WTC11 (cell line): ENCODE measurements around the gene USP34. TPM values are rescaled to one million over a fixed set of nuclear protein-coding genes. Genes with fewer than 3 reads are reported as not detected.

ENCODE experiments used
- ATAC-seq: fragments of 200-7000 bp; cut with Tn5 transposase; 2 replicates; pipeline ENCODE4 v1.10.0; 2021; ENCODE audit warnings: mild to moderate bottlenecking, moderate library complexity
- CTCF ChIA-PET: fragments of 300-600 bp; sonication (Branson Sonifier 250); formaldehyde crosslinking; loops from one replicate; lab custom pipeline; 2021; ENCODE audit warnings: antibody characterized with exemption; lab: Charles Lee
- POLR2A ChIA-PET: fragments of 350-600 bp; sonication (Branson Sonifier 250); formaldehyde crosslinking; loops from one replicate; lab custom pipeline; 2021; ENCODE audit warnings: antibody characterized with exemption; lab: Charles Lee
- DNase-seq: peaks from one replicate; pipeline ENCODE4 v3.0.0; 2021; ENCODE audit warnings: low spot score
- H3K27ac Mint-ChIP-seq: 2 replicates; pipeline ENCODE4 v1.8.0; 2021; ENCODE audit warnings: mixed read lengths
- H3K27me3 Mint-ChIP-seq: 2 replicates; pipeline ENCODE4 v1.8.0; 2021; ENCODE audit warnings: low read depth, mild to moderate bottlenecking, moderate library complexity, mixed read lengths
- H3K36me3 Mint-ChIP-seq: 2 replicates; pipeline ENCODE4 v1.8.0; 2021; ENCODE audit warnings: mixed read lengths
- H3K4me1 Mint-ChIP-seq: 2 replicates; pipeline ENCODE4 v1.8.0; 2022; ENCODE audit warnings: mixed read lengths
- H3K4me3 Mint-ChIP-seq: 2 replicates; pipeline ENCODE4 v1.8.0; 2021; ENCODE audit warnings: mild to moderate bottlenecking, moderate library complexity, mixed read lengths
- H3K9me3 Mint-ChIP-seq: 2 replicates; pipeline ENCODE4 v1.8.0; 2021; ENCODE audit warnings: mixed read lengths
- ESRRA ChIP-seq: sonication (generic); formaldehyde crosslinking; IDR thresholded peaks from 2 replicates; pipeline ENCODE4 v1.8.1; 2022; ENCODE audit warnings: mild to moderate bottlenecking, missing genetic modification reagents, borderline replicate concordance
- FOXK1 ChIP-seq: sonication (generic); formaldehyde crosslinking; IDR thresholded peaks from 2 replicates; pipeline ENCODE4 v1.8.0; 2022; ENCODE audit warnings: mild to moderate bottlenecking, moderate library complexity, missing genetic modification reagents
- JAZF1 ChIP-seq: fragments of 250-450 bp; sonication (Bioruptor Pico); IDR thresholded peaks from 2 replicates; pipeline ENCODE4 v1.9.0; 2021; ENCODE audit warnings: moderate library complexity, mild to moderate bottlenecking, inconsistent platforms
- NFE2L1 ChIP-seq: sonication (generic); formaldehyde crosslinking; IDR thresholded peaks from 2 replicates; pipeline ENCODE4 v1.8.1; 2023; ENCODE audit warnings: missing genetic modification reagents
- TCF7 ChIP-seq: sonication (generic); formaldehyde crosslinking; IDR thresholded peaks from 2 replicates; pipeline ENCODE4 v1.8.0; 2022; ENCODE audit warnings: mild to moderate bottlenecking, low read depth, missing genetic modification reagents, moderate library complexity
- TEAD1 ChIP-seq: sonication (generic); formaldehyde crosslinking; IDR thresholded peaks from 2 replicates; pipeline ENCODE4 v1.8.0; 2022; ENCODE audit warnings: mild to moderate bottlenecking, missing genetic modification reagents
- ZNF232 ChIP-seq: sonication (generic); formaldehyde crosslinking; IDR thresholded peaks from 2 replicates; pipeline ENCODE4 v1.8.0; 2022; ENCODE audit warnings: mild to moderate bottlenecking, missing genetic modification reagents
- ZNF396 ChIP-seq: fragments of 250-450 bp; sonication (Bioruptor Pico); IDR thresholded peaks from 2 replicates; pipeline ENCODE4 v1.8.0; 2021; ENCODE audit warnings: mild to moderate bottlenecking, moderate library complexity, borderline replicate concordance
- total RNA-seq: library from RNA; stranded (reverse); gene quantifications from 3 replicates; pipeline ENCODE4 v1.2.3, GENCODE V29; 2021
- TF ChIP-seq, protein P1 (sequence below): fragments of 250-450 bp; sonication (Bioruptor Pico); IDR thresholded peaks from 2 replicates; pipeline ENCODE4 v1.9.0; 2021; ENCODE audit warnings: mild to moderate bottlenecking
- TF ChIP-seq, protein P2 (sequence below): sonication (generic); formaldehyde crosslinking; IDR thresholded peaks from 2 replicates; pipeline ENCODE4 v1.8.1; 2022; ENCODE audit warnings: low read depth, missing genetic modification reagents, borderline replicate concordance
- TF ChIP-seq, protein P3 (sequence below): fragments of 250-450 bp; sonication (Bioruptor Pico); IDR thresholded peaks from 2 replicates; pipeline ENCODE4 v1.9.0; 2021; ENCODE audit warnings: moderate library complexity, mild to moderate bottlenecking, inconsistent platforms, borderline replicate concordance
- TF ChIP-seq, protein P4 (sequence below): fragments of 250-450 bp; sonication (Bioruptor Pico); IDR thresholded peaks from 2 replicates; pipeline ENCODE4 v1.9.0; 2021; ENCODE audit warnings: mild to moderate bottlenecking
- TF ChIP-seq, protein P5 (sequence below): sonication (generic); formaldehyde crosslinking; IDR thresholded peaks from 2 replicates; pipeline ENCODE4 v1.8.0; 2023; ENCODE audit warnings: mild to moderate bottlenecking, missing genetic modification reagents
- TF ChIP-seq, protein P6 (sequence below): fragments of 200-600 bp; IDR thresholded peaks from 2 replicates; pipeline ENCODE4 v1.8.0; 2022; ENCODE audit warnings: antibody characterized with exemption
- TF ChIP-seq, protein P7 (sequence below): sonication (generic); formaldehyde crosslinking; IDR thresholded peaks from 2 replicates; pipeline ENCODE4 v1.8.1; 2023; ENCODE audit warnings: mild to moderate bottlenecking, missing genetic modification reagents
- TF ChIP-seq, protein P8 (sequence below): sonication (generic); formaldehyde crosslinking; IDR thresholded peaks from 2 replicates; pipeline ENCODE4 v1.8.0; 2022; ENCODE audit warnings: missing genetic modification reagents
- TF ChIP-seq, protein P9 (sequence below): fragments of 250-450 bp; sonication (Bioruptor Pico); conservative IDR thresholded peaks from 2 replicates; pipeline ENCODE4 v1.9.0; 2021; ENCODE audit warnings: mild to moderate bottlenecking

Gene USP34
- total RNA-seq, 1 experiment from 2014 or later = 92.3 TPM

DNA sequence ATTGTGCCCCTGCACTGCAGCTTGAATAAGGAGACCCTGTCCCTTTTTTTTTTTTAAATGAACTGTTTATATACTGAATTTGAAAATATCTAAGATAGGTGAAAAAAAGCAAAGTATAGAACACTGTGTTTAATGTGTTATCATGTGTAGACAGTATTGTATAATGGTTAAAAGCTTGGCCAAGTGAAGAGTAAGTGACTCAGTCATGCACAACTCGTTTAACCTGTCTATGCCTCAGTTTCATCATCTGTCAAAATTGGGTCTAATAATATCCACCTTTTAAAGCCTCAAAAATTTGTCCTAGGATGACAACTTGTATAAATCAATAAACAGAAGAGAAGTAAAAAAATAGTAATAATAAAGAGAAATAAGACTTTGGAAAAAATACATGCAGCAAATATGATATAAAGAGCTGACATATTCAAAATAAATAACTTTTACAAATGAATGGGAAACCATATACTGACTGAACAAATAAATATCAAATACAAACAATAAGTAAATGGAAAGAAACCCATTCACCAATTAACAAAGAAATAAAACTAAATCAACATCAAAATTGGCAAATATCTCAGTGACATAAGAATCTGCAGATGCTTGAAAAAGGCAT, 195.2 kb downstream of the USP34 start:
- H3K27ac Mint-ChIP-seq = peak overlapping the region; percentile 46; the same call in 1 of the 2 replicates
- no peaks in the 10 kb centered on the region for H3K27me3 Mint-ChIP-seq
- POLR2A ChIA-PET = no interaction called here
- peaks cover 42% of the 10 kb centered on the region for H3K36me3 Mint-ChIP-seq
- CTCF ChIA-PET = no interaction called here
- no peak overlapping the region for H3K4me3 Mint-ChIP-seq
- ATAC-seq (no peak), DNase-seq (no peak)
- no peaks in the 10 kb centered on the region for H3K9me3 Mint-ChIP-seq
- peaks cover 28% of the 10 kb centered on the region for H3K4me1 Mint-ChIP-seq
- TF ChIP-seq, protein P1, sequence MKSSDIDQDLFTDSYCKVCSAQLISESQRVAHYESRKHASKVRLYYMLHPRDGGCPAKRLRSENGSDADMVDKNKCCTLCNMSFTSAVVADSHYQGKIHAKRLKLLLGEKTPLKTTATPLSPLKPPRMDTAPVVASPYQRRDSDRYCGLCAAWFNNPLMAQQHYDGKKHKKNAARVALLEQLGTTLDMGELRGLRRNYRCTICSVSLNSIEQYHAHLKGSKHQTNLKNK (CRISPR knock-in tag) = no peak
- TF ChIP-seq, protein P2, sequence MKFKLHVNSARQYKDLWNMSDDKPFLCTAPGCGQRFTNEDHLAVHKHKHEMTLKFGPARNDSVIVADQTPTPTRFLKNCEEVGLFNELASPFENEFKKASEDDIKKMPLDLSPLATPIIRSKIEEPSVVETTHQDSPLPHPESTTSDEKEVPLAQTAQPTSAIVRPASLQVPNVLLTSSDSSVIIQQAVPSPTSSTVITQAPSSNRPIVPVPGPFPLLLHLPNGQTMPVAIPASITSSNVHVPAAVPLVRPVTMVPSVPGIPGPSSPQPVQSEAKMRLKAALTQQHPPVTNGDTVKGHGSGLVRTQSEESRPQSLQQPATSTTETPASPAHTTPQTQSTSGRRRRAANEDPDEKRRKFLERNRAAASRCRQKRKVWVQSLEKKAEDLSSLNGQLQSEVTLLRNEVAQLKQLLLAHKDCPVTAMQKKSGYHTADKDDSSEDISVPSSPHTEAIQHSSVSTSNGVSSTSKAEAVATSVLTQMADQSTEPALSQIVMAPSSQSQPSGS = no peak
- TF ChIP-seq, protein P3, sequence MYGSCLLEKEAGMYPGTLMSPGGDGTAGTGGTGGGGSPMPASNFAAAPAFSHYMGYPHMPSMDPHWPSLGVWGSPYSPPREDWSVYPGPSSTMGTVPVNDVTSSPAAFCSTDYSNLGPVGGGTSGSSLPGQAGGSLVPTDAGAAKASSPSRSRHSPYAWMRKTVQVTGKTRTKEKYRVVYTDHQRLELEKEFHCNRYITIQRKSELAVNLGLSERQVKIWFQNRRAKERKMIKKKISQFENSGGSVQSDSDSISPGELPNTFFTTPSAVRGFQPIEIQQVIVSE (CRISPR knock-in tag) = no peak
- TF ChIP-seq, protein P4, sequence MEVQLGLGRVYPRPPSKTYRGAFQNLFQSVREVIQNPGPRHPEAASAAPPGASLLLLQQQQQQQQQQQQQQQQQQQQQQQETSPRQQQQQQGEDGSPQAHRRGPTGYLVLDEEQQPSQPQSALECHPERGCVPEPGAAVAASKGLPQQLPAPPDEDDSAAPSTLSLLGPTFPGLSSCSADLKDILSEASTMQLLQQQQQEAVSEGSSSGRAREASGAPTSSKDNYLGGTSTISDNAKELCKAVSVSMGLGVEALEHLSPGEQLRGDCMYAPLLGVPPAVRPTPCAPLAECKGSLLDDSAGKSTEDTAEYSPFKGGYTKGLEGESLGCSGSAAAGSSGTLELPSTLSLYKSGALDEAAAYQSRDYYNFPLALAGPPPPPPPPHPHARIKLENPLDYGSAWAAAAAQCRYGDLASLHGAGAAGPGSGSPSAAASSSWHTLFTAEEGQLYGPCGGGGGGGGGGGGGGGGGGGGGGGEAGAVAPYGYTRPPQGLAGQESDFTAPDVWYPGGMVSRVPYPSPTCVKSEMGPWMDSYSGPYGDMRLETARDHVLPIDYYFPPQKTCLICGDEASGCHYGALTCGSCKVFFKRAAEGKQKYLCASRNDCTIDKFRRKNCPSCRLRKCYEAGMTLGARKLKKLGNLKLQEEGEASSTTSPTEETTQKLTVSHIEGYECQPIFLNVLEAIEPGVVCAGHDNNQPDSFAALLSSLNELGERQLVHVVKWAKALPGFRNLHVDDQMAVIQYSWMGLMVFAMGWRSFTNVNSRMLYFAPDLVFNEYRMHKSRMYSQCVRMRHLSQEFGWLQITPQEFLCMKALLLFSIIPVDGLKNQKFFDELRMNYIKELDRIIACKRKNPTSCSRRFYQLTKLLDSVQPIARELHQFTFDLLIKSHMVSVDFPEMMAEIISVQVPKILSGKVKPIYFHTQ (CRISPR knock-in tag) = no peak
- TF ChIP-seq, protein P5, sequence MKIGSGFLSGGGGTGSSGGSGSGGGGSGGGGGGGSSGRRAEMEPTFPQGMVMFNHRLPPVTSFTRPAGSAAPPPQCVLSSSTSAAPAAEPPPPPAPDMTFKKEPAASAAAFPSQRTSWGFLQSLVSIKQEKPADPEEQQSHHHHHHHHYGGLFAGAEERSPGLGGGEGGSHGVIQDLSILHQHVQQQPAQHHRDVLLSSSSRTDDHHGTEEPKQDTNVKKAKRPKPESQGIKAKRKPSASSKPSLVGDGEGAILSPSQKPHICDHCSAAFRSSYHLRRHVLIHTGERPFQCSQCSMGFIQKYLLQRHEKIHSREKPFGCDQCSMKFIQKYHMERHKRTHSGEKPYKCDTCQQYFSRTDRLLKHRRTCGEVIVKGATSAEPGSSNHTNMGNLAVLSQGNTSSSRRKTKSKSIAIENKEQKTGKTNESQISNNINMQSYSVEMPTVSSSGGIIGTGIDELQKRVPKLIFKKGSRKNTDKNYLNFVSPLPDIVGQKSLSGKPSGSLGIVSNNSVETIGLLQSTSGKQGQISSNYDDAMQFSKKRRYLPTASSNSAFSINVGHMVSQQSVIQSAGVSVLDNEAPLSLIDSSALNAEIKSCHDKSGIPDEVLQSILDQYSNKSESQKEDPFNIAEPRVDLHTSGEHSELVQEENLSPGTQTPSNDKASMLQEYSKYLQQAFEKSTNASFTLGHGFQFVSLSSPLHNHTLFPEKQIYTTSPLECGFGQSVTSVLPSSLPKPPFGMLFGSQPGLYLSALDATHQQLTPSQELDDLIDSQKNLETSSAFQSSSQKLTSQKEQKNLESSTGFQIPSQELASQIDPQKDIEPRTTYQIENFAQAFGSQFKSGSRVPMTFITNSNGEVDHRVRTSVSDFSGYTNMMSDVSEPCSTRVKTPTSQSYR (CRISPR knock-in tag) = no peak
- TF ChIP-seq ZNF232 (CRISPR knock-in tag) (no peak), TEAD1 (CRISPR knock-in tag) (no peak), ESRRA (CRISPR knock-in tag) (no peak), TCF7 (CRISPR knock-in tag) (no peak), ZNF396 (CRISPR knock-in tag) (no peak), JAZF1 (CRISPR knock-in tag) (no peak), NFE2L1 (no peak), FOXK1 (no peak)
- TF ChIP-seq, protein P6, sequence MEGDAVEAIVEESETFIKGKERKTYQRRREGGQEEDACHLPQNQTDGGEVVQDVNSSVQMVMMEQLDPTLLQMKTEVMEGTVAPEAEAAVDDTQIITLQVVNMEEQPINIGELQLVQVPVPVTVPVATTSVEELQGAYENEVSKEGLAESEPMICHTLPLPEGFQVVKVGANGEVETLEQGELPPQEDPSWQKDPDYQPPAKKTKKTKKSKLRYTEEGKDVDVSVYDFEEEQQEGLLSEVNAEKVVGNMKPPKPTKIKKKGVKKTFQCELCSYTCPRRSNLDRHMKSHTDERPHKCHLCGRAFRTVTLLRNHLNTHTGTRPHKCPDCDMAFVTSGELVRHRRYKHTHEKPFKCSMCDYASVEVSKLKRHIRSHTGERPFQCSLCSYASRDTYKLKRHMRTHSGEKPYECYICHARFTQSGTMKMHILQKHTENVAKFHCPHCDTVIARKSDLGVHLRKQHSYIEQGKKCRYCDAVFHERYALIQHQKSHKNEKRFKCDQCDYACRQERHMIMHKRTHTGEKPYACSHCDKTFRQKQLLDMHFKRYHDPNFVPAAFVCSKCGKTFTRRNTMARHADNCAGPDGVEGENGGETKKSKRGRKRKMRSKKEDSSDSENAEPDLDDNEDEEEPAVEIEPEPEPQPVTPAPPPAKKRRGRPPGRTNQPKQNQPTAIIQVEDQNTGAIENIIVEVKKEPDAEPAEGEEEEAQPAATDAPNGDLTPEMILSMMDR = no peak
- TF ChIP-seq, protein P7, sequence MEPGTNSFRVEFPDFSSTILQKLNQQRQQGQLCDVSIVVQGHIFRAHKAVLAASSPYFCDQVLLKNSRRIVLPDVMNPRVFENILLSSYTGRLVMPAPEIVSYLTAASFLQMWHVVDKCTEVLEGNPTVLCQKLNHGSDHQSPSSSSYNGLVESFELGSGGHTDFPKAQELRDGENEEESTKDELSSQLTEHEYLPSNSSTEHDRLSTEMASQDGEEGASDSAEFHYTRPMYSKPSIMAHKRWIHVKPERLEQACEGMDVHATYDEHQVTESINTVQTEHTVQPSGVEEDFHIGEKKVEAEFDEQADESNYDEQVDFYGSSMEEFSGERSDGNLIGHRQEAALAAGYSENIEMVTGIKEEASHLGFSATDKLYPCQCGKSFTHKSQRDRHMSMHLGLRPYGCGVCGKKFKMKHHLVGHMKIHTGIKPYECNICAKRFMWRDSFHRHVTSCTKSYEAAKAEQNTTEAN = no peak
- TF ChIP-seq, protein P8, sequence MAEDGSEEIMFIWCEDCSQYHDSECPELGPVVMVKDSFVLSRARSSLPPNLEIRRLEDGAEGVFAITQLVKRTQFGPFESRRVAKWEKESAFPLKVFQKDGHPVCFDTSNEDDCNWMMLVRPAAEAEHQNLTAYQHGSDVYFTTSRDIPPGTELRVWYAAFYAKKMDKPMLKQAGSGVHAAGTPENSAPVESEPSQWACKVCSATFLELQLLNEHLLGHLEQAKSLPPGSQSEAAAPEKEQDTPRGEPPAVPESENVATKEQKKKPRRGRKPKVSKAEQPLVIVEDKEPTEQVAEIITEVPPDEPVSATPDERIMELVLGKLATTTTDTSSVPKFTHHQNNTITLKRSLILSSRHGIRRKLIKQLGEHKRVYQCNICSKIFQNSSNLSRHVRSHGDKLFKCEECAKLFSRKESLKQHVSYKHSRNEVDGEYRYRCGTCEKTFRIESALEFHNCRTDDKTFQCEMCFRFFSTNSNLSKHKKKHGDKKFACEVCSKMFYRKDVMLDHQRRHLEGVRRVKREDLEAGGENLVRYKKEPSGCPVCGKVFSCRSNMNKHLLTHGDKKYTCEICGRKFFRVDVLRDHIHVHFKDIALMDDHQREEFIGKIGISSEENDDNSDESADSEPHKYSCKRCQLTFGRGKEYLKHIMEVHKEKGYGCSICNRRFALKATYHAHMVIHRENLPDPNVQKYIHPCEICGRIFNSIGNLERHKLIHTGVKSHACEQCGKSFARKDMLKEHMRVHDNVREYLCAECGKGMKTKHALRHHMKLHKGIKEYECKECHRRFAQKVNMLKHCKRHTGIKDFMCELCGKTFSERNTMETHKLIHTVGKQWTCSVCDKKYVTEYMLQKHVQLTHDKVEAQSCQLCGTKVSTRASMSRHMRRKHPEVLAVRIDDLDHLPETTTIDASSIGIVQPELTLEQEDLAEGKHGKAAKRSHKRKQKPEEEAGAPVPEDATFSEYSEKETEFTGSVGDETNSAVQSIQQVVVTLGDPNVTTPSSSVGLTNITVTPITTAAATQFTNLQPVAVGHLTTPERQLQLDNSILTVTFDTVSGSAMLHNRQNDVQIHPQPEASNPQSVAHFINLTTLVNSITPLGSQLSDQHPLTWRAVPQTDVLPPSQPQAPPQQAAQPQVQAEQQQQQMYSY = no peak
- TF ChIP-seq, protein P9, sequence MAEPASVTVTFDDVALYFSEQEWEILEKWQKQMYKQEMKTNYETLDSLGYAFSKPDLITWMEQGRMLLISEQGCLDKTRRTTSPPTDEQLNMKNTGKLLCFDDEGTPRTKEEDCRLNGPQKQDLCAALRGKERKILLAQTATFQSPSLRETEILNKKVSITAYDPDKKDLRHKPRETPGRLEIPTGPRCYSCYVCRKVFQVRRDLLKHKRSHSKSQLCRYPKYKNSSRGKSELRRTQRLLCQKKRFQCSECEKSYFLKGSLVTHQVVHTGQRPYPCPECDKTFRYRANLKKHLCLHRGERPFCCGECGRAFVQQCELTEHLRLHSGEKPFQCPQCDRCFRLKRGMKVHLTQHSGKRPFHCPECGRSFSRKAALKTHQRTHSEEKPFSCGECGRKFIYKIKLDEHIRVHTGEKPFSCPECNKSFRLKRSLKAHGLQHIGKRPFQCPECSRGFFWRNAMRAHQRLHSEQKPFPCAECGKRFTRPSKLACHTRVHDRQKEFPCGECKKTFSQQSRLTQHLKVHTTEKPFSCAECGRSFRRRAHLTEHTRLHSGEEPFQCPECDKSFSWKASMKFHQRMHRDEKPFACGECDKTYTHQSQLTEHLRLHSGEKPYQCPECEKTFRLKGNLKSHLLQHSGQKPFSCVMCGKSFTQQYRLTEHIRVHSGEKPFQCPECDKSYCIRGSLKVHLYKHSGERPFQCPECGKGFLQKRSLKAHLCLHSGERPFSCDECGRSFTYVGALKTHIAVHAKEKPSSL (CRISPR knock-in tag) = no peak
